ENCODE data around the gene ADAM12.

DNA sequence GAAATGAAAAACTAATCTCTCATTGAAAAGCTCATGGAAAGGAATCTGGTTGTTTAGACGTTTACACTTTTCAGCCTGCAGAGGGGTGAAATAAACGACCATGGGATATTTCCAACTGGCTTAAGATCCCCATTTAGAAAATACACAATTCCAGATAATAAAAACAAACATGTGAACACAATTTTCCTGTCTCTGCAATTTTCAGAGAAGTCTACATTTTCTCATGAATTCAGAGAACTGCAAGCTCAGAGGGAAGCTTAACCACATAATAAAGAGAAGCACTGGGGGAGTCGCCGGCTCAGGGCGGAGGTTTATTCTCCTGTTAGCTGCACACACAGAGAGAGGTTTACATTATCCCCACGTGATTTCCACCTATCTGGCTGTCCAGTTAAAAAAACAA is 276.8 kb downstream of the ADAM12 start:
- TF ChIP-seq, protein P1, sequence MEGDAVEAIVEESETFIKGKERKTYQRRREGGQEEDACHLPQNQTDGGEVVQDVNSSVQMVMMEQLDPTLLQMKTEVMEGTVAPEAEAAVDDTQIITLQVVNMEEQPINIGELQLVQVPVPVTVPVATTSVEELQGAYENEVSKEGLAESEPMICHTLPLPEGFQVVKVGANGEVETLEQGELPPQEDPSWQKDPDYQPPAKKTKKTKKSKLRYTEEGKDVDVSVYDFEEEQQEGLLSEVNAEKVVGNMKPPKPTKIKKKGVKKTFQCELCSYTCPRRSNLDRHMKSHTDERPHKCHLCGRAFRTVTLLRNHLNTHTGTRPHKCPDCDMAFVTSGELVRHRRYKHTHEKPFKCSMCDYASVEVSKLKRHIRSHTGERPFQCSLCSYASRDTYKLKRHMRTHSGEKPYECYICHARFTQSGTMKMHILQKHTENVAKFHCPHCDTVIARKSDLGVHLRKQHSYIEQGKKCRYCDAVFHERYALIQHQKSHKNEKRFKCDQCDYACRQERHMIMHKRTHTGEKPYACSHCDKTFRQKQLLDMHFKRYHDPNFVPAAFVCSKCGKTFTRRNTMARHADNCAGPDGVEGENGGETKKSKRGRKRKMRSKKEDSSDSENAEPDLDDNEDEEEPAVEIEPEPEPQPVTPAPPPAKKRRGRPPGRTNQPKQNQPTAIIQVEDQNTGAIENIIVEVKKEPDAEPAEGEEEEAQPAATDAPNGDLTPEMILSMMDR (IDR thresholded peaks at IDR 0.05; ENCODE audit: low read length), result no peak
- TF ChIP-seq EZH2 (optimal IDR thresholded peaks at IDR 0.05; ENCODE audit: low read depth, low read length), result no peak
